ENCODE measurements around the gene ISOC2. TPM values are rescaled to one million over a fixed set of nuclear protein-coding genes. Genes with fewer than 3 reads are reported as not detected.

The ISOC2 gene
- polyA plus RNA-seq, 2 of the 4 experiments (the other 2 are of a cell fraction): 45.3 to 57.8 TPM

DNA sequence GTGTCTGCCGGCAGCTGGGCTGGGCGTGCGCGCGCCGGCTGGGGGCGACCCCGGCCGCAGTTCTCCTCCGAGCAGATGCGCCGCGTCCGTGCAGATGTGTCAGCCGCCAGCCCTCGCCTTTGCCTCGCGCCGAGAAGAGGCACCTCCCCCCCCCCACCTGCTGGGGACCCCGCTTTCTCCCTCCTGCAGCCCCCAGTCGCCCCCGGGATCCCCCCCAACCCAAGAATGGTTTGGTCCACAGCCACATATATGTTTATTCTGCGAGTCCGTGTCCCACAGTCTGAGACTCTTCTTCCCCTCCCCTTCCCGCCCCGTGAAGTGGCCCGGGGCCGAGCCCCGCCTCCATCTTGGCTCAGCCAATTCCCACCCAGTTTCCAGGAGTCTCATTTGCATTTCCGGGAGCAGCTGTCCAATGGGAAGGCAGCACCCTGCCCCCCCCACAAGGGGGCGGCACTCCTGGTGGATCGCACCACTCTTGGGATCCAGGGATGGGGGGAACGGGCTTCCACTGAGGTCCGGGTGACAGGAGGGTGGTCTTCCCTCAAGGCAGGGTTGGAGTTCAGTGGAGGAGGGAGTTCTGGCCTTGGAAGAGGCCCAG is 8.6 kb downstream of the ISOC2 start:
- Histone ChIP-seq H3K4me3 (no peak overlapping the region), H3K4me1 (peaks cover 31% of the 10 kb centered on the region), H3K9me3 (no peaks in the 10 kb centered on the region), H3K27ac (no peak overlapping the region), H3K4me2 (peak overlapping the region; percentile 12; the same call in 2 of the 3 replicates)
- ChIA-PET CTCF (interaction anchor here (0.5 to 4.3 kb wide), 20 partner anchors 8 to 378 kb away, joined by 3 to 39 read pairs (median 4); partner anchors contain the start of gene NAT14), POLR2A (interaction anchor here (1.3 to 1.9 kb wide), 2 partner anchors 45 to 46 kb away, joined by 4 to 5 read pairs; partner anchors contain the start of gene UBE2S)
- FAIRE-seq (no peak), ATAC-seq (peak in 1 of 2 experiments; percentile 63; a peak in 3 of 6 replicates), DNase-seq (ENCODE audit: low read depth in 1 of 2, low spot score in 1 of 2) (peak; percentile 66 to 80)
- no peak for TF ChIP-seq FOSB (CRISPR knock-in tag; IDR thresholded peaks at IDR 0.05)
- no peak for TF ChIP-seq HDAC2 (IDR thresholded peaks at IDR 0.05)
- TF ChIP-seq, protein P1, sequence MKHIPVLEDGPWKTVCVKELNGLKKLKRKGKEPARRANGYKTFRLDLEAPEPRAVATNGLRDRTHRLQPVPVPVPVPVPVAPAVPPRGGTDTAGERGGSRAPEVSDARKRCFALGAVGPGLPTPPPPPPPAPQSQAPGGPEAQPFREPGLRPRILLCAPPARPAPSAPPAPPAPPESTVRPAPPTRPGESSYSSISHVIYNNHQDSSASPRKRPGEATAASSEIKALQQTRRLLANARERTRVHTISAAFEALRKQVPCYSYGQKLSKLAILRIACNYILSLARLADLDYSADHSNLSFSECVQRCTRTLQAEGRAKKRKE (CRISPR knock-in tag; IDR thresholded peaks at IDR 0.05; ENCODE audit: low read depth): no peak
- TF ChIP-seq JUN (IDR thresholded peaks at IDR 0.05): no peak
- TF ChIP-seq, protein P2, sequence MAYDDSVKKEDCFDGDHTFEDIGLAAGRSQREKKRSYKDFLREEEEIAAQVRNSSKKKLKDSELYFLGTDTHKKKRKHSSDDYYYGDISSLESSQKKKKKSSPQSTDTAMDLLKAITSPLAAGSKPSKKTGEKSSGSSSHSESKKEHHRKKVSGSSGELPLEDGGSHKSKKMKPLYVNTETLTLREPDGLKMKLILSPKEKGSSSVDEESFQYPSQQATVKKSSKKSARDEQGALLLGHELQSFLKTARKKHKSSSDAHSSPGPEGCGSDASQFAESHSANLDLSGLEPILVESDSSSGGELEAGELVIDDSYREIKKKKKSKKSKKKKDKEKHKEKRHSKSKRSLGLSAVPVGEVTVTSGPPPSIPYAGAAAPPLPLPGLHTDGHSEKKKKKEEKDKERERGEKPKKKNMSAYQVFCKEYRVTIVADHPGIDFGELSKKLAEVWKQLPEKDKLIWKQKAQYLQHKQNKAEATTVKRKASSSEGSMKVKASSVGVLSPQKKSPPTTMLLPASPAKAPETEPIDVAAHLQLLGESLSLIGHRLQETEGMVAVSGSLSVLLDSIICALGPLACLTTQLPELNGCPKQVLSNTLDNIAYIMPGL (CRISPR knock-in tag; IDR thresholded peaks at IDR 0.05; ENCODE audit: borderline replicate concordance): no peak
- no peak for TF ChIP-seq KDM5A (IDR thresholded peaks at IDR 0.05)
- 87% methylated on average over 26 of the region's 34 CpGs for WGBS (ENCODE audit: missing lambda C conversion rate)

DNA sequence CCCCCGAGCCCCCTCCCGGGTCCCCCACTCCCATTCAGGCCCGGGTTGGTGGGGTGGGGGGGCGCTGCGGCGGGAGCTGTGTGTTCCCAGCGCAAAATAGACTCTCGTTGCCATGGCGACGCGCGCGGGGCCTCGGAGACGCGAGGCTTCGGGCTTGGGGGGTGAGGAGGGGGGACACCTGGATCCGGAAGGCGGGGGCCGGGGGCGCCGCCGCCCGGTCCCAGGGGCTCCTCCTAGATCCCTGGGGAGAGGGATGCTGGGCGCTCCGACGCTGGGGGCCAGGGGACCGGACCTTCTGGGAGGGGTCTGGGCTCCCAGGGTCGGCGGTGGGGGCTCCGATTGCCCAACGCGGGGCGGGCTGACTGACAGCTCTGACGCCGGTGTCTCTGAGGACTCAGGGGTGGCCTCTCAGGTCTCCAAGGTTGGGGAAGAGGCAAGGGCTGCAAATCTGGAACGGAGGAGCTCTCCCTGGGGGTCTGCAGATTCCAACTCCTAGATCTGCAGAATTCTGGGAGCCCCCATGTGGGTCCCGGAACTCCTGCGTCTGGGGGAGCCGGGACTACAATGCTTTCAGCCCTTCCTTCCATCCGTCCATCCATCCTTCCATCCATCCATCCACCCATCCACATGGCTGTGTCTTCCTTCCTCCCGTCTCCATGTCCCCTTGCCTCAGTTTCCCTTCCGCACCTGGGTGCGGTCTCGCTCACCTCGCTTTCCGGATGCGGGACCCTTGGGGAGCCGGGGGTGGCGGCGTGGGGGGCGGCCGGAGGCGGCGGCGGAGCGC is 9.3 kb downstream of the ISOC2 start:
- ATAC-seq: no peak
- Histone ChIP-seq H3K9me3 (no peaks in the 10 kb centered on the region), H3K27ac (peak overlapping the region in 1 of 2 experiments; percentile 68; a peak in 3 of 6 replicates), H3K4me1 (peaks cover 32% of the 10 kb centered on the region), H3K4me2 (peak overlapping the region; percentile 98), H3K4me3 (peak overlapping the region; percentile 44)
- ChIA-PET POLR2A (interaction anchor here (1.3 to 1.9 kb wide), 2 partner anchors 44 to 45 kb away, joined by 4 to 5 read pairs; partner anchors contain the start of gene UBE2S), CTCF (interaction anchor here (0.6 to 4.3 kb wide), 6 partner anchors 11 to 311 kb away, joined by 3 to 26 read pairs (median 7); no protein-coding TSS in a partner anchor)
- no peak for TF ChIP-seq CBX8 (IDR thresholded peaks at IDR 0.05)
- no peak for TF ChIP-seq KDM5A (IDR thresholded peaks at IDR 0.05)
- no peak for TF ChIP-seq ZFP36 (IDR thresholded peaks at IDR 0.05; ENCODE audit: borderline replicate concordance, partially characterized antibody)
- TF ChIP-seq, protein P3, sequence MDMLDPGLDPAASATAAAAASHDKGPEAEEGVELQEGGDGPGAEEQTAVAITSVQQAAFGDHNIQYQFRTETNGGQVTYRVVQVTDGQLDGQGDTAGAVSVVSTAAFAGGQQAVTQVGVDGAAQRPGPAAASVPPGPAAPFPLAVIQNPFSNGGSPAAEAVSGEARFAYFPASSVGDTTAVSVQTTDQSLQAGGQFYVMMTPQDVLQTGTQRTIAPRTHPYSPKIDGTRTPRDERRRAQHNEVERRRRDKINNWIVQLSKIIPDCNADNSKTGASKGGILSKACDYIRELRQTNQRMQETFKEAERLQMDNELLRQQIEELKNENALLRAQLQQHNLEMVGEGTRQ (IDR thresholded peaks at IDR 0.05): no peak
- WGBS (ENCODE audit: missing lambda C conversion rate): 70% methylated on average over 23 of the region's 57 CpGs
- no peak for DNase-seq (ENCODE audit: low read depth in 1 of 2, low spot score in 1 of 2)
- no peak for FAIRE-seq

DNA sequence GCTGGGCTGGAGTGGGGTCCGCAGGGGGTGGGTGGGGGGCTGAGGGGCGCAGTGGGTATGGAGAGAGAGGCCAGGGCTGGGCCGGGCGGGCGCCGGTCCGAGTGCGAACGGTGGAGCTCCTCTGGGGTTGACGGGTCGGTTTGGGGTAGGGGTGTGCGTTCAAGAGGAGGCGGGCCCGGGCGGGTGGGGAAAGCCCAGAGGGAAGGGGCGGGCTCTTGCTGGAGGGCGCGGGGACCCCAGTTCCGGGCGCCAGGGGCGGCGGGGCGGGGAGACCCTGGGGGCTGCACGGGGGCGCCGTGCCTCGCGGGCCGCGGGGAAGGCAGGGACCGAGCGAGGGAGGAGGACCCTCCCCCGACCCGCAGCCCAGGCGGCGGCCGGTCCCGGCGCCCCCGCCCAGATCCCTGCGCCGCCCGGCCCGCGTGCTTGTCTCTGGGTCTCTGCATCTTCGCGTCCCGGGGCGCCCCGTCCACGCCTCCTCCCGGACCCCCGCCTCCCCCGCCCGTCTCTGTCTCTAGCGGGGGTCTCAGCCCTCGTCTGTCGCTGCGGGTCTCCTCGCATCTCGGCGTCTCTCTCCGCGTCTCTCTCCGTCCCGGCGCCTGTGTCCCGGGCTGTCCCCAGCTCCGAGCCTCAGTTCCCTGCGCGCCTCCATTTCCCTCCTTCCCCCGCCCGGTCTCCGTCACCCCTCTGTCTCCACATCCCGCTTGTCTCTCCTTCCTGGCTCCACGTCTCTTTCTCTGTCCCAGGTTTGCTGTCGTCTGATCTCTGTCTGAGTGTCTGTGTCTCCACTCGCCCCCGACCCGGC is 10.1 kb downstream of the ISOC2 start:
- ChIA-PET CTCF (interaction anchor here (0.6 to 4.3 kb wide), 6 partner anchors 14 to 346 kb away, joined by 3 to 26 read pairs (median 3); no protein-coding TSS in a partner anchor), POLR2A (no interaction called here)
- TF ChIP-seq HEYL (CRISPR knock-in tag; IDR thresholded peaks at IDR 0.05): no peak
- TF ChIP-seq, protein P4, sequence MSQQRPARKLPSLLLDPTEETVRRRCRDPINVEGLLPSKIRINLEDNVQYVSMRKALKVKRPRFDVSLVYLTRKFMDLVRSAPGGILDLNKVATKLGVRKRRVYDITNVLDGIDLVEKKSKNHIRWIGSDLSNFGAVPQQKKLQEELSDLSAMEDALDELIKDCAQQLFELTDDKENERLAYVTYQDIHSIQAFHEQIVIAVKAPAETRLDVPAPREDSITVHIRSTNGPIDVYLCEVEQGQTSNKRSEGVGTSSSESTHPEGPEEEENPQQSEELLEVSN (IDR thresholded peaks at IDR 0.05; ENCODE audit: borderline replicate concordance, low read depth): no peak
- FAIRE-seq (no peak), ATAC-seq (peak in 1 of 2 experiments; percentile 7; a peak in 1 of 6 replicates), DNase-seq (ENCODE audit: low read depth in 1 of 2, low spot score in 1 of 2) (no peak)
- no peaks in the 10 kb centered on the region for H3K9me3 ChIP-seq
- 2% methylated on average over 27 of the region's 80 CpGs for WGBS (ENCODE audit: missing lambda C conversion rate)
- peak overlapping the region in 1 of 2 experiments; percentile 68; a peak in 3 of 6 replicates for H3K27ac ChIP-seq
- peak overlapping the region; percentile 44 for H3K4me3 ChIP-seq
- peaks cover 32% of the 10 kb centered on the region for H3K4me1 ChIP-seq
- peak overlapping the region; percentile 98 for H3K4me2 ChIP-seq

Measured in A549 (cell line).